NB4 (cell line): ENCODE results near the gene FRY.

Source experiments
- DNase-seq: peaks from one replicate; pipeline ENCODE4 v3.0.0; 2010; ENCODE audit warnings: low read depth
- H3K4me3 ChIP-seq: one replicate; pipeline ENCODE4 v1.5.1; 2011; ENCODE audit warnings: mild to moderate bottlenecking, low read depth, low read length, moderate library complexity
- MYC ChIP-seq: IDR thresholded peaks from 2 replicates; pipeline ENCODE4 v1.6.1; 2011; ENCODE audit warnings: low read depth, low read length
- POLR2A ChIP-seq: IDR thresholded peaks from 2 replicates; pipeline ENCODE4 v1.6.1; 2011; ENCODE audit warnings: mild to moderate bottlenecking; ENCODE audit not compliant: insufficient read length; ENCODE audit errors: extremely low read depth
- TF ChIP-seq, protein P1 (sequence below): IDR thresholded peaks from one replicate; pipeline ENCODE4 v1.5.1; 2012; ENCODE audit warnings: low read depth, low read length
- TF ChIP-seq, protein P2 (sequence below): IDR thresholded peaks from 2 replicates; pipeline ENCODE4 v1.6.1; 2011; ENCODE audit warnings: low read depth, low read length

FRY gene

DNA sequence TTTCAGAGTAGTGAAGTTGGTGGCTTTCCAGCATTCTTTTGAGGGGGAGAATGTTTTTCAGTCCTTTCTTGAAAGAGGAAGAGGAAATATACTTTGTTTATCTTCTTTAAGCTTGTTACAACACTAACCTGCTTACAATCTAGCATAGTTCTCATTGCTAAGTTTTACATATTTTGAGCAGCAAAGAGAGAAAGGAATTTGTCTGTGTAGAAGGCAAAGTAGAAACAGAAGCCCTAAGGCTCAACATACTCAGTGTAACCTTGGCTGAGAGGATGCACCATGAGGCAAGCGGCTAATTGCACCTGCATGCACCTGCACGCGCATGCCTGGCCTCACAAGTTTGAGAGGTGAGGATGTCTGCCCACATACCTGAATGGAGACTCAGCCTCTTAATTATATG is 2.2 kb downstream of the FRY start:
- TF ChIP-seq, protein P1, sequence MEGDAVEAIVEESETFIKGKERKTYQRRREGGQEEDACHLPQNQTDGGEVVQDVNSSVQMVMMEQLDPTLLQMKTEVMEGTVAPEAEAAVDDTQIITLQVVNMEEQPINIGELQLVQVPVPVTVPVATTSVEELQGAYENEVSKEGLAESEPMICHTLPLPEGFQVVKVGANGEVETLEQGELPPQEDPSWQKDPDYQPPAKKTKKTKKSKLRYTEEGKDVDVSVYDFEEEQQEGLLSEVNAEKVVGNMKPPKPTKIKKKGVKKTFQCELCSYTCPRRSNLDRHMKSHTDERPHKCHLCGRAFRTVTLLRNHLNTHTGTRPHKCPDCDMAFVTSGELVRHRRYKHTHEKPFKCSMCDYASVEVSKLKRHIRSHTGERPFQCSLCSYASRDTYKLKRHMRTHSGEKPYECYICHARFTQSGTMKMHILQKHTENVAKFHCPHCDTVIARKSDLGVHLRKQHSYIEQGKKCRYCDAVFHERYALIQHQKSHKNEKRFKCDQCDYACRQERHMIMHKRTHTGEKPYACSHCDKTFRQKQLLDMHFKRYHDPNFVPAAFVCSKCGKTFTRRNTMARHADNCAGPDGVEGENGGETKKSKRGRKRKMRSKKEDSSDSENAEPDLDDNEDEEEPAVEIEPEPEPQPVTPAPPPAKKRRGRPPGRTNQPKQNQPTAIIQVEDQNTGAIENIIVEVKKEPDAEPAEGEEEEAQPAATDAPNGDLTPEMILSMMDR = no peak
- TF ChIP-seq MYC (no peak), POLR2A (no peak)
- TF ChIP-seq, protein P2, sequence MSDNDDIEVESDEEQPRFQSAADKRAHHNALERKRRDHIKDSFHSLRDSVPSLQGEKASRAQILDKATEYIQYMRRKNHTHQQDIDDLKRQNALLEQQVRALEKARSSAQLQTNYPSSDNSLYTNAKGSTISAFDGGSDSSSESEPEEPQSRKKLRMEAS = no peak
- peak overlapping the region; percentile 82 for H3K4me3 ChIP-seq
- DNase-seq = no peak

DNA sequence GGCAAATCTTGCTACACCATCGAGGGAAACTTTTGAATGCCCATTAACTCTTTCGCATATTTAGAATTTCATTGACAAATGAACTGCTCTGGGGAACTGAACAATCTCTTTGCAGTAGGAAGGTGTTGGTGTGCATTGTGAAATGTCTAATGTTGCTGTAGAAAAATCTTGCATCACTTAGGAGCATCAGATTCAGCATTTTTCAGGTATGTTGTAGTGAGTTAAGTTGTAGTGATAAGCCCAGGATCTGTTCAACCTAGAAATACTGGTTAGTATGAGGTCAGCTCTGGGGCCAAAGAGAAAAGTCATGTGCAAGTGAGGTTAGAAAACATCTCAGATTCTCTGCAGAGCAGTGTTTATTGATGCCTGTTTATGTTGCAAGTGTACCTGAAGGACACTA is 4.1 kb downstream of the FRY start:
- TF ChIP-seq, protein P1 = no peak
- TF ChIP-seq, protein P2 = no peak
- TF ChIP-seq MYC (no peak), POLR2A (no peak)
- DNase-seq = no peak
- H3K4me3 ChIP-seq = peak overlapping the region; percentile 82

DNA sequence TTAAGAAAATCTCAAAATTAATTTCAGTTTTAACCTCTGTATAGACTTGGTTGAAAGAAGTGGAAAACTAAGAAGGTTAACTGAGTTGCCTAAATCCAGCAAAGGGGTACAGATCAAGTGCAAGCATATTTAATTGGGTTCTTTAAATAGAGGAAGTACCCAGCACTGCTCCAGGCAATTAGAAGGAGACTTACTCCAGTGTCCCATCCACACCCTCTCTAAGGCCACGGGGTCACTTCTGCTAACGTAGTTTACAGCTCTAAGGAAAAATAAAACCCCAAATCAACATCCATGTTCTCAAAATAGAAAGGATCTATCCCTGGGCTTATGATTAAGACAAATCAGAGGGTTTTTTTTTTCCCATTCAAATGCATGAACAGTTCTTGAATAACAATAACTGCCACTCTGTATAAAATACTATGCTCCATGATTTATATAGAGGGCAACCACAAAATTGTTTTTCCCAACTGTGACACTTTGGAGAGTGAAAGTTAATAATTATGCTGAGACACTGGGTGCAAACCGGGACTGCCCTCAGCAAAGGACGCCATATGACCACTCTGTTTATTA is 4.6 kb downstream of the FRY start:
- no peak for TF ChIP-seq POLR2A
- TF ChIP-seq MYC = no peak
- TF ChIP-seq, protein P1 = no peak
- TF ChIP-seq, protein P2 = no peak
- peak; percentile 80 for DNase-seq
- peak overlapping the region; percentile 82 for H3K4me3 ChIP-seq

DNA sequence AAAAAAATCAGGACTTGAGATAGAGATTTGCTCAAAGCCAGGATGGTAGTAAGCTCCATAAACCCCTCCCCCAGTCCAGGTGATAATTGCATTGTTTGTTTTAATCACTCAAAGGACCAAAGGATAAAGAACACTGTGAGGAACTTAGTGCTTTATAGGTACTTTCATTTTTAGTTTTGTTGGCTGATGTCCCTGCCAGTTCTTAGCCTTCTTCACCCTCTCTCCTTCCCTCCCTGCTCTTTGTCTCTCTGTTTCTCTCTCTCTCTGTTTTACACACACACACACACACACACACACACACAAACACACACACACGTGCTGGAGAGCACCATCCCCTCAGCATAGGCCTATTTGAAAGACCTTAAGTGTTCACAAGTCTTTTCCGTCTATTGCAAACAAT is 5.2 kb downstream of the FRY start:
- no peak for TF ChIP-seq POLR2A
- TF ChIP-seq, protein P1 = no peak
- TF ChIP-seq, protein P2 = no peak
- TF ChIP-seq MYC = no peak; the same call in 1 of the 2 replicates
- no peak for DNase-seq
- H3K4me3 ChIP-seq = peak overlapping the region; percentile 82

DNA sequence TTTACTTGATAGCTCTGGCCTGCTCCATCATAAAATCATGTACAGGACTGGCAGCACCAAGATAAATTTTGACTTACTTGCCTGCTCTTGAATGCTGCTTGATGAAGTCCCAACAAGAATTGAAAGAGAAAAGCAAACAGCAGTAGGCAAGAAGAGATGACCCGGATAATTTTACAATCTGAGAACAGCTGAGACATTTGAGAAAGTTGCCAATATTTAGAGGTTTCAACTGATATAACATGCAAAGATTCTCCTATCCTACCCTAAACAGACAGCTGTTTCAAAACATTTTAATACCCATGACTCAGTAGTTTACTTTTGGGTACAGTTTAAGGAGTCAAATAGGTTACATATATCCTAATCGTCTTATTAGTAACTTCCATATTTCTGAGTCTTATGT is 5.9 kb downstream of the FRY start:
- no peak for DNase-seq
- TF ChIP-seq, protein P2 = no peak
- TF ChIP-seq MYC = no peak
- TF ChIP-seq, protein P1 = no peak
- TF ChIP-seq POLR2A = no peak
- H3K4me3 ChIP-seq = peak overlapping the region; percentile 8

DNA sequence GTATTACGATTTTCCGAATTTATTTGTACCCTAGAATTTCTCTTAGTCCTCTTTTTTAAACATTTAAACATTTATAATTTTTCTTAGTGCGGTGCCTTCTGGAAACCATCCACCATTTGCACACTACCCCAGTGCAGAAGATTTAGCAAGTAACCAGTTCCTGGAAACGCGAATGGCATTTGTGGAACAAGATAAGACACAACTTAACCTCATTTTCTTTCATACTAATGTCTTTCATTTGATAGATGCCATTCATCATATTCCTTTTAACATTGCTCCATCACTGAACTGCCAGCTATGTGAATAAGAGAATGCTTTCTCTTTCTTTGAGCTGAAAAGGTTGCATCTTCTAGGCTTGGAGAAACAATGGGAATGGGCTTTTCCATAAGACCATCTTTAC is 6.8 kb downstream of the FRY start:
- peak overlapping the region; percentile 1 for H3K4me3 ChIP-seq
- no peak for TF ChIP-seq POLR2A
- no peak for TF ChIP-seq MYC
- TF ChIP-seq, protein P1 = no peak
- TF ChIP-seq, protein P2 = no peak
- no peak for DNase-seq
